Stimulated activated CD4-positive, alpha-beta T cell treated with anti-CD3 and anti-CD28 coated beads, TNF-alpha, amount 100 ng/mL, for 24 hours (primary cell): ENCODE data around the gene SP7.
A peak's percentile ranks its signal among the peaks of the same experiment; 100 is the strongest.
"Not testable (repeated sequence)": the region's sequence is repeated elsewhere in the genome, so short reads cannot be mapped to it uniquely, and the experiment has no call there.

Source experiments
- DNase-seq, 3 experiments: peaks; one replicate each; pipeline ENCODE4 v3.0.0-alpha.2; 2020; ENCODE audit warnings: low read depth in 3 of 3

Gene SP7

GRCh38 chr12:53336181-53336681 lies at the start of gene SP7:
Gene SP7 (minus strand): TSS chr12:53336354. CDS start chr12:53335646, 708 bp downstream.
- no peak for DNase-seq

GRCh38 chr12:53383258-53383657 lies 47.1 kb upstream of the SP7 start:
- no peak for DNase-seq

GRCh38 chr12:53381731-53382630 lies 45.8 kb upstream of the SP7 start:
- DNase-seq, result peak in 1 of 3 experiments; percentile 22

GRCh38 chr12:53380794-53381730 lies 44.9 kb upstream of the SP7 start:
- no peak for DNase-seq

- DNase-seq, result peak; percentile 66 to 99 (median 79)
Measured at GRCh38 chr12:53380104-53380793, 44.1 kb upstream of the SP7 start, which contains the start of gene SP1. Gene SP1 (plus strand): TSS chr12:53380176. CDS start chr12:53380292, 116 bp downstream.

- DNase-seq, result peak; percentile 92 to 99 (median 95)
Measured at GRCh38 chr12:53379389-53380103, 43.4 kb upstream of the SP7 start.

- DNase-seq, result peak in 1 of 3 experiments; percentile 14
Measured at GRCh38 chr12:53378724-53379388, 42.7 kb upstream of the SP7 start.

GRCh38 chr12:53378222-53378621 lies 42.1 kb upstream of the SP7 start:
- no peak for DNase-seq

- no peak for DNase-seq
Measured at GRCh38 chr12:53376747-53377146, 40.6 kb upstream of the SP7 start.

GRCh38 chr12:53374277-53374676 lies 38.1 kb upstream of the SP7 start:
- DNase-seq, result not testable (repeated sequence)

GRCh38 chr12:53373554-53374133 lies 37.5 kb upstream of the SP7 start:
- not testable (repeated sequence) for DNase-seq

- no peak for DNase-seq
Measured at GRCh38 chr12:53365245-53365904, 29.2 kb upstream of the SP7 start.

- DNase-seq, result not testable (repeated sequence)
Measured at GRCh38 chr12:53361638-53362037, 25.5 kb upstream of the SP7 start.

GRCh38 chr12:53358836-53359419 lies 22.8 kb upstream of the SP7 start:
- DNase-seq, result no peak

- DNase-seq, result no peak
Measured at GRCh38 chr12:53355121-53355520, 19.0 kb upstream of the SP7 start.

- DNase-seq, result no peak
Measured at GRCh38 chr12:53353257-53353655, 17.1 kb upstream of the SP7 start.

- DNase-seq, result peak; percentile 66 to 82 (median 77)
Measured at GRCh38 chr12:53352331-53353256, 16.4 kb upstream of the SP7 start.

GRCh38 chr12:53347905-53348304 lies 11.8 kb upstream of the SP7 start:
- no peak for DNase-seq
